Right lobe of liver (tissue), 4 donors: ENCODE data around the gene TMA16.

Experiments
- CTCF ChIP-seq, 4 donors: fragments of 200-600 bp in 3 of 4; fragments of 450-650 bp in 1 of 4; IDR thresholded peaks; one replicate each; pipeline versions ENCODE4 v1.5.1 to v1.8.0; 2016 to 2022; ENCODE audit warnings: antibody characterized with exemption in 4 of 4, mild to moderate bottlenecking in 2 of 4
- POLR2A ChIP-seq: fragments of 450-650 bp; IDR thresholded peaks from one replicate; pipeline ENCODE4 v1.6.1; 2017; ENCODE audit warnings: antibody characterized with exemption, mild to moderate bottlenecking
- donor health status: DM: no; HTN: no; CAD: no.
- donor health status: DM: no; HTN: no; CAD: no.
- donor health status: DM: no; HTN: yes; CAD: no.

- TF ChIP-seq CTCF (IDR thresholded peaks at IDR 0.05) (no peak), POLR2A (no peak)
These were observed 4.6 kb upstream of the TMA16 start for GRCh38 chr4:163489929-163490328.
